GM13977 (cell line): ENCODE data around the gene BCL11B.

Source experiments
- DNase-seq: peaks from one replicate; pipeline ENCODE4 v3.0.0; 2012; ENCODE audit warnings: low spot score
- CTCF ChIP-seq: IDR thresholded peaks from 2 replicates; pipeline ENCODE4 v1.5.1; 2012; ENCODE audit warnings: mild to moderate bottlenecking, control low read depth; ENCODE audit not compliant: insufficient read depth; ENCODE audit errors: extremely low read depth, missing control alignments
- in situ Hi-C: fragments of 300-500 bp; cut with MboI; formaldehyde crosslinking; loops from one replicate; pipeline ENCODE4 v1.12.0; 2022; ENCODE audit warnings: low sequenced_read_pairs, low pct_unique_long_range_greater_than_20kb, mixed read lengths, inconsistent platforms; ENCODE audit not compliant: unreplicated experiment

The BCL11B gene

GRCh38 chr14:99309220-99309766, 37.3 kb upstream of the BCL11B start:
- in situ Hi-C loops = no loop called here
- no peak for TF ChIP-seq CTCF
- no peak for DNase-seq

GRCh38 chr14:99304208-99304607, 32.2 kb upstream of the BCL11B start:
- DNase-seq = no peak
- TF ChIP-seq CTCF = no peak
- in situ Hi-C loops = no loop called here

GRCh38 chr14:99300190-99300589, 28.2 kb upstream of the BCL11B start:
- TF ChIP-seq CTCF = no peak
- in situ Hi-C loops = no loop called here
- DNase-seq = no peak

- no peak for TF ChIP-seq CTCF
- in situ Hi-C loops = no loop called here
- DNase-seq = no peak
Observed at GRCh38 chr14:99296517-99296916, 24.5 kb upstream of the BCL11B start.

GRCh38 chr14:99289394-99290189, 17.6 kb upstream of the BCL11B start:
- TF ChIP-seq CTCF = no peak
- in situ Hi-C loops = no loop called here
- no peak for DNase-seq

- in situ Hi-C loops = no loop called here
- no peak for DNase-seq
- no peak for TF ChIP-seq CTCF
Observed at GRCh38 chr14:99288948-99289347, 17.0 kb upstream of the BCL11B start.
